ENCODE measurements around the gene GRAMD2A.

Gene GRAMD2A

DNA sequence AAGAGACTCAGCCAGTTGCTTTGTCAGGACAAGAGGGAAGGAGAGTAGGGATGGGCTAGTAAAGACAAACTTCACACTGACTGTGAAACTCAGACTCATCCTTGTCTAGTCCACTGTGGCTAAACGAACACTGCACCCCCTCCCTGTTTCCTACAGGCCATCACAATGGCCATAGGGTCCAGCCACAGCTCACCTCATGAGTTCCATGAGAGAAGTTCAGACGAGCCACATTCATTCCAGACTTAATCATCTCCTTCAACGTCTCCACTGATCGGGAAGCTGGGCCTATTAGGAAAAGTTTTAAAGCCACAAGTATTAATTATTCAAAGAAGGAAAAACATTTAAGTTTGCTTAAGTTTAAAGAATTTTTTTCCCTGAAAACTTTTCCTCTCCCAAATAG lies 19.6 kb upstream of the GRAMD2A start:
- DNase-seq: no peak

DNA sequence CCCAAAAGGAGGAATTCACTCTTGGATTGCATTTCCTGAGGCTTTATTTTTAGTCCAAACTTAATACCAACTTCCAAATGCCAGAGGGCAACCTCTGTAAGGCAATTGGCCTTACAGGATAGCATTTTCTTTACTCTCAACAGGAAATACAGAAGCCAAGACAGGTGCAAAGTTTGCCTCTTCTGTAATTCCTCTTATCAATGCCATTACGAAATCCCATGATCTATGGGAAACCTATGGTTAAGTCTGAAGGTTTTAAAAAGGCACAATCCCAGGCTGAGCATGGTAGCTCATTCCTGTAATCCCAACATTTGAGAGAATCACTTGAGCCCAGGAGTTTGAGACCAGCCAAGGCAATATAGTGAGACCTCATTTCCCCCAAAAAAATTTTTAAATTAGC lies 18.5 kb upstream of the GRAMD2A start:
- no peak for DNase-seq

DNA sequence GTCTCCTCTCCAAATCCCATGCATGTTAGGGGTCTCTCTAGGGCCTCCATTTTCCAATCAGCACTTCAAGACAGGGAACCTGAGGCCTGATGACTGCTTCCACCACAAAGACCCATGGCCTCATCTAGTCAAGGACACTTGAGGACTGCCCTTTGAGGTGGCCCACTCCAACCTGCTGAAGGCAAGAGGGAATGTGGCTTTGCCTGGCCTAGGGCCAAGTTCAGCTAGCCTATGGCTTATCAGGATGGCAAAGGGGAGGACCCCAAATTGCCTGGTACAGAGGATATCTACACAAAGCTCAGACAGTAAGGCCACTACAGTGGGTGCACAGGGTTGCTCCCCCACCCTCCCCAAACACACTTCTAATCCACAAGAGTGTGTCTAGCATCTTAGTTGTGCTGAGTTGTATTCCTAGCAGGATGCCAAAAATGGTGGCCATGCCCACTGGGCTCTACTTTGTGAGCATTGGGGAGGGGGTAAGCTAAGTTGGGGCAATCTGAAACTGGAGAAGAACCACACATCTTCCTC lies 10.0 kb upstream of the GRAMD2A start:
- no peak for DNase-seq

DNA sequence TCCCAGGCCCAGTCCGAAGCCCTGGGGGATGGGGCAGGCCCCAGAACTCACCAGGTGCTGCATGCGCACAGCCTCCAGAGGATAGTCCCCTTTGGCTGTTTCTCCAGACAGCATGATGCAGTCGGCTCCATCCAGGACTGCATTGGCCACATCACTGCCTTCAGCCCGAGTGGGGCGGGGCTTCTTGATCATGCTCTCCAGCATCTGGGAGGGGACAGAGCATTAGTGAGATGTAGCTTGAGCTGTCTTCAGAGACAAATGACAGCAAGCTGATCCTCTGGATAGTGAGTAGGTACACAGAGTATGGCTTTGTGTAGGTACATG lies 9.1 kb upstream of the GRAMD2A start:
- DNase-seq: no peak

DNA sequence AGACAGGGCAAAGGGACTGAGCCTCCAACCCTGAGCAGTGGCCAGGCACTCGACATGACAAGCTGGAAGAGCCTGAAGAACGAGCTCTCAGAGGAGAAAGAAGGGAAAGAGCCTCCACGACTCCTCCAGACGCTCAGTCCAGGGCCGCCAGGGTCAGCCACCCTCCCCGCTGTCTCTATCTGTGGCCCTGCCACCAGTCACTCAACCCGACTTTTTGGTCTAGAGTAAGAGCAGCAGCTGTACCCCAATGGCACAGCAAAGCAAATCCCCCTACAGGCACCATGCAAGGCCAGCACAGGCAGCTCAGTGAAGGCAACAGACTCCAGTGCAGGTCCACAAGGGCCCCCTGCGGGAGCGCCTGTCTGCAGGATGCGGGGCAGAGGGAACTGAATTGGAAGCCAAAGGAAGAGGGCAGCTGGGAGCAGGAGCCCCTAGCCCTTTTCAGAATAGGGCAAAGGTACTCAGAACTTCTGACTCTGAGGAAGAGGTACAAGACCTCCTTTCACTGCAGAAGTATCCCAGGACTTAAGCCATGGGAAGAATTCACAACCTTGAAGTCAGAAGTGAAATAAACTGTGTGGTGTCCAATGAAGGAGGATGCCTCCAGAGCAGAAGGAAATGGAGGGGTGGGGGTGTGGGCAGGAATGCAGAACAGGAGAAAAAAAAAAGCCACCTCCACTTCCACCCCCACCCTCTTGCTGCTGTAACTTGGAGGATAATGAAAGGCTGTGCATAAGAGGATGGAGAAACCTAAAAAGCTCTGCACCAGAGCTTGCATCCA lies 8.5 kb upstream of the GRAMD2A start:
- DNase-seq: no peak

DNA sequence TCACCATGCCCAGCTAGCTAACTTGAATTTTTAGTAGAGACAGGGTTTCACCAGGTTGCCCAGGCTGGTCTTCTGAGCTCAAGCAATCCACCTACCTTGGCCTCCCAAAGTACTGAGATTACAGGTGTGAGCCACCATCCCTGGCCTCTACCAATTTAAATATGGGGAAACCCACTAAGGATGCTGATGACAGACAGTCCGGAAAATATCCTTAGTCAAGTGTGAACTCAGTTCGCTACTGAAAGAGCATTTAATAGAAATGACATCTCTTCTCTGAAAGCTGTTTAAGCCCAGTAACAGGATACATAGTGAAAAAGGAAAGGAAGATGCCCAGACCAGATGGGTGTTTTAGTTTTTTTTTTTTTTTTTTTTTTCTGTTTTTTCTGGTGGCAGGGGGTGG lies 7.7 kb upstream of the GRAMD2A start:
- no peak for DNase-seq

DNA sequence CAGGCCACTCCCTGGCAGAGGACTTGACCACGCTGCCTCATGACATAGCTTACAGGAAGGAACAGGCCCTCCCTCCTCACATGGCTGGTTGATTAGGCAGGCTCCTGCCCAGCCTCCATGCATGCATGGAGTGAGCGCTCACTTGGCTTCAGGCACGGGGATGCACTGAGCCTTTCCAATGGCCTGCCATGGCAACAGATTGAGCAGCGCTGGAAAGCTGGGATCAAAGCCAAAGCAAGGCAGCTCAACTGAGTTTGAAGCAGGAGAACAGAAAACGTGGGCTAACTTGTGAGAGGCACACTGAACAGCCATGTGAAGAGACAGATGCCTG lies 5.9 kb upstream of the GRAMD2A start:
- peak; percentile 64 for DNase-seq

DNA sequence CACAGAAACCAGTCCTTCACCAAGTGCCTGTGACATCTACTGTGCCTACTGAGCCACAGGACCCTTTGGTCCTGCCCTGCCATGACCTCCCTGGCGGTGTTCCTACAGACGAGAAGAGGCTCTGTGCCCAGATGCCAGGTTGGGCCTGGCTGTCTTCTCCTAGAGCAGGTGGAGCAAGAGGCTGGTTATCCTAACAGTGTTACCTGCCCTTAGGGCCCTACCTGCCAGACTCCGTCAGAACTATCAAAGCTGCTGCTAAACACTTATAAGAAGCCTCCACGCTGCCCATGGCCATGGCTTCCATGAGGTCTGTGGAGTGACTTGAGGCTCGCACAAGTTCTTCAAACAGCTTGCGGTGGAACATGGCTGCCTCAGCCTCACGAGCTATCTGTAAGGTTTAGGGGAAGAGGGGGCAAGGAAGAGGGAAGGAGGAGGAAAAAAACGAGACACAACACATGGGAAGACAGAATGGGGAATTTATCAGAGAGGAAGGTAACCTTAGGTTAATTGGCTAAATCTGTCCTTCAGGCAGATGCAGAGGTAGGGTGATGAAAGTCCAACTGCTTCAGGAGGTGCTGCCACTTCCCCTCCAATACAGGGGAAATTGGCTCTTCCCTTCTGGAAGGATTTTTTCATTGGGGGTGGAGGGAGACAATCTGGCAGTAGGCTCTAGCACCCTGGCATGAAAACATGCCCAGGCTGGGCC lies 5.4 kb upstream of the GRAMD2A start:
- no peak for DNase-seq

DNA sequence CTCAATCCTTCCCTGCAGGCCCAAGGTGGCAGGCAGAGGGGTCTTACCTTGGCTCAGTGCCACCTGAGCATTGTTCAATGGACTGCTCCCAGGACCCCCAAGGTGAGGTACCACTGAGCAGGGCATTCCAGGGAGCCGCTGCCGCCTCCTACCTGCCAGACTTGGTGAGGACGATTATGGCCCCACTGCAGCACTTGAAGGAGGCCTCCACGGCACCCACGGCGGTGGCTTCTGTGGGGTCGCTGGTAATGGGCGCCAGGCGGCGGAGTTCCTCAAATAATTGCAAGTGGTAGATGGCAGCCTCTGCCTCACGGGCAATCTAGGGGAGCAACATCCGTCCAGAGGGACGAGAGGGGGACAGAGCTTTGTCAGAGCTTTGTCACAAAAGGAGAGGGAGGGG lies 4.7 kb upstream of the GRAMD2A start:
- DNase-seq: no peak

DNA sequence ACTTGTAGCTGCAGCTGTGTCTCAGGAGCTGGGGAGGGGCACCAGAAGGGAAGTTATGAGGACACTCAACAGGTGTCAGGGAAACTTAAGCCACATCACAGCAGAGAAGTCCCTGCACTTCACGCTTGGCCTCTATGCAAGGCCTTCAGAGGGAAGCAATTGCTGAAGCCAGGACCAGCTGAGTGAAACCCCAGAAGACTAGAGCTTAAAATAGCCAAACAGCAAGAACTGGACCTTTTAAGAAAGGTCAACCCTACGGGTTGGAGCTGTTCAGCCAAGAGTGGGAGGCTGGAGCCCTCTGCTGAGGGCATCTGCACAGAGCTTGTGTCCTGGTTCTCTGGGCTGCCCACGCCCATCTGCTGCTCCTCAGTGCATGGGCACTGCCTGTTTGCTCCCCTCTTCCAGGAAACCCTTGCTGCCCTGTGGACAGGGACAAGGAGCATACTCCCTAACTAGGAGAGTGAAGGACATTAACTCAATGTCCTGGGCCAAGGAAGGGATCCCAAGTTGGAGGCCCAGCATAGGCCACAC lies 3.9 kb upstream of the GRAMD2A start:
- no peak for DNase-seq

DNA sequence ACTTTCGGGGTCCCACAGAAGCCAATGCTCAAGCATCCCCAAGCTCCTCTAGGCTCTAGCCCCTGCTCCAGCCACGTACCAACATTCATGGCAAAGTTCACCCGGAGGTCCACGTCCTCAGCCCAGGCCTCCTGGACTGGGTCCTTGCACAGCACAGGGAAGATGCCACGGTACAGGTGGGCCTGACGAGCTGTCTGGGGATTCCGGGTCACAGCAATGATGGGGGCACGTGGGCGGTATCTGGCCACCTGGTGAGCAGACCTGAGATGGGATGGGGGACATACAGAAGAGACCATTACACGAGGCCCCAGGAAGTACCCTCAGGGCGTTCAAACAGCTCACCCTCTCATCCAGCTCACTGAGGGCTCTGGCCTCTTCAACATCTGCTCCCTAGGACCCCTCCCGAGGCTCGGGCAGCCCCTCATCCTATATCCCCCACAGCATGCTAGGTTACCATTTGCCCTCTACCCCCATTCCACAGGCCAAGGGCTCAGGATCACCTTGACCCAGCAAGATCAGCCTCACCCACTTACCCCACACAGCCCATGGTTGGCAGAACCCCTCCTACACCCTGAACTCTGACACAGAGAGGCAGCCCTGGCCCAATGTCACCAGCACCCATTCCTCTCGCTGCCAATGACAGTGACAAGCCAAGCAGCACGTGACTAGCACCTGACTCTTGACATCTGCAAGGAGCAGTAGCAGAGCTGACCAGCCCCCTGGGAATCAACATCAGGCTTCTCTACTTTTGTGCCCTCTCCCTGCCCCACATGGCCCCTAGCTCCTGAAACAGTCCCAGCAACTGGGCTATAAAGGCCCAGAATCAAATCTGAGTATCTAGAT lies 3.0 kb upstream of the GRAMD2A start:
- DNase-seq: no peak

DNA sequence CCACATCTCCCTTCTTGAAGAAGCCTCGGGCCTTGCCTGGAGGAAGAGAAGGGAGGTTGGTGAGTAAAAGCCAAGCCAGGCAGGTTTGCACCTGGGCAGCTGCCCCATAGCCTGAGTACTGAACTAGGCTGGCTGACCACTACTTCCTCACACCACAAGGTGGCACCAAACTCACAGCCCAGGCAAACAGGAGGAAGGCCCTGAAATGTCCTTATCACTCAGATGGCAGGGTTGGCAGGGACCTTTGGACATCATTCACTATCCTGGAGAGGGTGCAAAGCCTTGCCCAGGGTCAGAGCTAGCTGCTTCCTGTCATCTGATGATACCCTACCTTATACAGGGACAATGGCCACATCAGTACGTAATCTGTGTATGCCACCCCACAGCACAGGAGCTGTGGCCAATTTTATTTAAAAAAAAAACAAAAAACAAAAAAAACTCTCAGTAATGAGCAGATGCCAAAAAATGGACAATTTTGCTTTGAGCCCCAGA lies 2.2 kb upstream of the GRAMD2A start:
- peak; percentile 72 for DNase-seq

DNA sequence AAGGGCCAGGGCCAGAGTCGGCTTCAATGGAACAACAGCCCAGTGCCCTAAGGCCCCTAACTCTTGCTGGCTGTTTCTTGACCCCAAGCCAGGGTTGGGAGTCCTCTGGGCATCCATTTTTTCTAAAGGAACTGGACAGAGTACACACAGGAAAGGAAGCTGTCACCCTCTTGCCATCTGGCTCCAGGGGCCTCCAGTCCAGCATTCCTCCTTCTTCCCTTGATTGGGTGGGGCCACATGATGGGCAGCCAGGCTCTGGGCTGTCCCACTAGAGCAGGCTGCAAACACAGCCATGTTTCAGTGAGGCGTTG lies 1.6 kb upstream of the GRAMD2A start:
- no peak for DNase-seq

DNA sequence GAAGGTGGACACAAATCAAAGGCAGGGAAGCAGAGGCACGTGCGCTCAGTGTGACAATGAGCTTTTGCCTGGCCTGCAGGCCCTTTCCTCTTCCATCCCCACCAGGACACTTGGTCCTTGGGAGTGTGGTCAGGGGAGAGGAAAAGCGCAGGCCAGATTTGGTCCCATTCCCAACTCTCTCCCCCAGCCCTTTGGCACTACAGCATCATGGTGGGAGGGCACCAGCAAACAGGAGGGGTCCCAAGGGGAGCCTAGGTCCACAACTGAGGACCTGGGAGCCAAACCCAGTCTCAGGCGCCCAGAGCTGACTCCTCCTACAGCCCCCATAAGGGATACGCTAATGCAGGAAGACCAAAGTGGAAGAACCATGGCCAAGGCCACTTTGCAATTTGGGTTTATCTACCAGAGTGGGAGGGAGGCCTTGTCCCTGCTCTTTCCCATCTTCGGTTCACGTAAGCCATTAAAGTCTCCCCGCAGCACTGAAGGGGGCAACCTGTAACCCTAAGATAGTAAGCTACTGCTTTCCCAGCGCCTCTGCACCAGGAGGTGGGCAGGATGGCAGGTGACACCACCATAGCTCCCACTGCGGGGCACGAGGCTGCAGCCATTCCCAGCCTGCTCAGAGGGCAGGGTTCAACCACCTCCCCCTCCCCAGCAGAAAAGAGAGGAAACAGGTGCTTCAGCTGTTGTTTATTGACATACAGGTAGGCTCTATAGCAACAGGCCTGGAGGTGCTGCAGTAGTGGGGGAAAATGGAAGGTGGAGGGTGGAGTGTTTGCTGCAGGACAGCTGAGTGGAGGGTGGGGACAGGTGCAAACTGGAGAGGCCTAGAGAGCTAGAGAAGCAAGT lies 993 bp upstream of the GRAMD2A start:
- DNase-seq: no peak

DNA sequence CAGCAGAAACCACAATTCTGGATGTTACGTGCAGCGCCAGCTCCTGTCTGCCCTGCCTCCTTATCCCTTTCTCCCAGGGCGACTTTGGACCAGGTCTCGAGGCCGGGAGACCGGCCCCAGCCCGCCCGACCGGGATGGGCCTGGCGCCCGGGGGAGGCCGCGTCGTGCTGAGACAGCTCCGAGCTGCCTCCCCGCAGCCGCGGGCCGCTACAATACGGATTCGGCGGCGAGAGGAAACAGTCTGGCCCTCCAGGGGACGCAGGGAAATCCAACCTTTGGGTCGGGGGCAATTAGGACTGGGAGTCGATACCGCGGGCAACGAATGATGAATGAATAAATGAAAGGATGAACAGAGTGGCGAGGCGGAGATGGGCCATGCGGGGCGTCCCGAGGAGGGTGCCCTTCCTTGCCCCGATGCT lies 537 bp downstream of the GRAMD2A start:
- no peak for DNase-seq

DNA sequence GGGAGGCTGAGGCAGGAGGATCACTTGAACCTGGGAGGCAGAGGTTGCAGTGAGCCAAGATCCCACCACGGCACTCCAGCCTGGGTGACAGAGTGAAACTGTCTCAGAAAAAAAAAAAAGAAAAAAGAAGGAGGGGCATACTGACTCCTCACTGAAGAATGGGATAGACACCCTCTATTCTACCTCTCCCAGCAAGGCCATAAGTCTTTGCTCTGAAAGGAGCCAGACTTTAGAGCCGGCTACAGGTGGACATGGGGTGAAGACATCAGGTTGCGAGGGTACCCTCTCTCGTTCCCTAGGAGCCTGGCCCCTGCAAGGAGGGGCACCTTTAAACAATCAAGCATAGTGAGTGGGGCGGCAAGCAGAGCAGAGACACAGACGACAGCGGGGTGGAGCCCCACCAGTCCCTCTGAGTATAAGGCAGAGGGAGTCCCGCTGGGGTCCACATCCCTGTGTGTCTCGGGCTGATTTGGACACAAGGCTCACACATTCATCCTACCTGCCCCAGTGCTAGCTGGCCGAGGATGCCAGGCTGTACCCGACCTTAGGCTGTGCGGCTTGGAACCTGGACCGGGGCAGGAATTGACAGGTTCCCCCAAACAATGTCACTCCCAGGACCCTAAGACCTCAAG lies 1.1 kb downstream of the GRAMD2A start:
- no peak for DNase-seq

DNA sequence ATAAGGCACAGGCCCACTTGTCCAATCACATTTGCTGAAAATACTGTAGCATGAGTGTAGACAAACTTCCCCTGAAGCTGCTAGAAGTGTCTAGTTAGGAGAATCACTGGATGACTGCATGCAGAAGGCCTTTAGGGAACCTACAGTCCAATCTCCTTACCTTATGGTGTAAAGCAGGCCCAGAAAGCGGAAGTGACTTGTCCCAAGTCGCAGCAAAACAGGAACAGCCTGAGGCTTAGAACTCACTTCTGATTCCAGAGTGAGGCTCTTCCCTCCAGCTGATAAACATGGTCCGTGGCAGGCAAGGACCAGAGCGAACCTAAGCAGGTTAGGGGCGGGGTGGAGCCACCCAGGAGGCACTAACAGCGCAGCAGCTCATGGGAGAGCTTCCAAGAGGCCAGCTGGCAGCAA lies 2.5 kb downstream of the GRAMD2A start:
- peak; percentile 12 for DNase-seq

DNA sequence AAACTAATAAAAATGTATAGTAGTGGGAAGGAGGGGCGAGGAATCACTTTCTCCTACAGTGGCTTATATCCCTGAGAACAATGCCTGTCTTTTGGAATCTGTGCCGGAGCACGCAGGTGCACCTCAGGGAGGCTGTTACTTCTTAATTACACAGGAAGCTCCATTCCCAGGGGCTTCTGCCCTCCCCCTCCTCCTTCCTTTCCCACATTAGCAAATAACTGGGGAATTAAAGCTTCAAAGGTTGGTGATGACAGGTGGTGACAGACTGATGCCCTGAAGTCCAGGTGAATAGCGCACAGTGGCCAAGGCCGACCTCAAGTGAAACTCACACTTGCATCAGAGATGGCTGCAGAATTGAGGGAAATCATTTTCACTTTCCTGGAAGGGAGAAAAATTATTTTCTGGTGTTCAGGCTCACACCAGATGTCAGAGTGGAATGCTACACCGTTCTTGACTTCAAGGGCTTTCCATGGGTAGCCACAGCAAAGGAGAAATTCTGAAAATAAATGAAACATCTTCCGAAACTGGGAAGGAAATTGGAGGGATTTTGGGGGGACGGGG lies 3.7 kb downstream of the GRAMD2A start:
- no peak for DNase-seq

DNA sequence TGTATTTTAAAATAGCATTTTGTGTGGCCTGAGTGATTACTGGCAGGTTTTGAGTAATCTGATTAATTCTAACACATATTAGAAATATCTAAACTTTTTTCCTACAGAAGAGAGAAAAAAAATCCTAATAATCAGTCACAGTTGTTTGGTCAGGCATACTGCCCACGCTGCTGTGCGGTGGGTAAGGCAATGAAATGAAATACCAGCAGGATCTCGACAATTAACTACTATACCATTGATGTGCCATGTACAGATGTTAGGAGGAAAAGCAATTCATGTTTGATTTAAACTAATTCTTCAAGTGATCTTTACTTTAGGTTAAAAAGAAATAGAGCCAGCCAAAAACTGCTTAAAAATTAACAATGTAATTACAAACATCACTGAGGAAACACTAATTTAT lies 5.2 kb downstream of the GRAMD2A start:
- no peak for DNase-seq

DNA sequence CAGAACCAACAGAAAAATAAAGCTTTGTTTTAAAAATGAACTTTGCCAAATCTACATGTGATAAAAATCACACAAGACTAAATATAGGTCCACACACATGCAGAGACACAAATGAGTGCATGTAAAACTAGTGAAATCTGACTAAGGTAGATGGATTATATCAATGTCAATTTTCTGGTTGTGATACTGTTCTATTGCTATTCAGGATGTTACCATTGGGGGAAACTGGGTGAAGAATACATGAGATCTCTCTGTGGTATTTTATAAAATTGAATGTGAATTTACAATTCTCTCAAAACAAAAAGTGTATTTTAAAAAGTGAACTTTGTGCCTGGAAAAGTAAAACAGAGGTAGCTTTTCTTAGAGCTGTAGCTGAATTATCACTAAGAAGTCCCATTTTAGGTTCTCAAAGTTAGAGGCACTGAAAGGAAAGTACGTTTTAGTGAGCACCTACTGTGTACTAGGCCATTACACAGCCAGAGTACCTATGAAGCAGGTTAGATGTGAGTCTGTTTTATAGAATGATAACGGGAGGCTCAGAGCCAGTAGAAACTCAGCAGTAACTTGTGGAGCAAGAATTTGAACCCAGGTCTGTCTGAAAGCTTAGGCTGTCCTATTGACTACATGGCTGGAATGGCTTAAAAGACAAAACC lies 8.2 kb downstream of the GRAMD2A start:
- DNase-seq: no peak

All from fibroblast of skin of back (primary cell).